Hepatocyte (in vitro differentiated cells): ENCODE results near the gene SEMA5A.

Experiments used
- EZH2 ChIP-seq: fragments of 200-600 bp; sonication (generic); IDR thresholded peaks from 2 replicates; pipeline ENCODE4 v1.6.1; 2016; ENCODE audit warnings: antibody characterized with exemption, mild to moderate bottlenecking, borderline replicate concordance
- TF ChIP-seq, protein P1 (sequence below): fragments of 200-600 bp; sonication (generic); IDR thresholded peaks from 2 replicates; pipeline ENCODE4 v1.5.1; 2016; ENCODE audit warnings: antibody characterized with exemption, mild to moderate bottlenecking; ENCODE audit not compliant: poor library complexity

DNA sequence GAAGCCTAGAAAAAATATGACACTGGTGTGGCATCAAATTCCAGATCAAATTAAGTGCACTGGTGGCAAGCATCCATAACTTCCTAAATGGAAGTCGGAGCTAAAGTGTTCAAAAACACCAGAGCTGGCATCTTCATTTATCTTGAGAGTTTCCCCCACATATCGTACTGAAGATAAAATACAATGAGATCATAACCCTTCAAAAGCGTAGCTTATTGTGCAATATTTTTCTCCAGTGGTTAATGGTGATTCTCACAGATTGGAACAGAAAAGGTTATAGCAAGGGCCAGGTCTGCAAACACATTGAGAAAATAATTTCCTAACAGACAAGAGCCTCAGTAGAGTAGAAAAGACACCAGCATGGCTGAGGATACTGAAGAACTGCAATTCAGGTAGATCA, 147.6 kb downstream of the SEMA5A start:
- TF ChIP-seq, protein P1, sequence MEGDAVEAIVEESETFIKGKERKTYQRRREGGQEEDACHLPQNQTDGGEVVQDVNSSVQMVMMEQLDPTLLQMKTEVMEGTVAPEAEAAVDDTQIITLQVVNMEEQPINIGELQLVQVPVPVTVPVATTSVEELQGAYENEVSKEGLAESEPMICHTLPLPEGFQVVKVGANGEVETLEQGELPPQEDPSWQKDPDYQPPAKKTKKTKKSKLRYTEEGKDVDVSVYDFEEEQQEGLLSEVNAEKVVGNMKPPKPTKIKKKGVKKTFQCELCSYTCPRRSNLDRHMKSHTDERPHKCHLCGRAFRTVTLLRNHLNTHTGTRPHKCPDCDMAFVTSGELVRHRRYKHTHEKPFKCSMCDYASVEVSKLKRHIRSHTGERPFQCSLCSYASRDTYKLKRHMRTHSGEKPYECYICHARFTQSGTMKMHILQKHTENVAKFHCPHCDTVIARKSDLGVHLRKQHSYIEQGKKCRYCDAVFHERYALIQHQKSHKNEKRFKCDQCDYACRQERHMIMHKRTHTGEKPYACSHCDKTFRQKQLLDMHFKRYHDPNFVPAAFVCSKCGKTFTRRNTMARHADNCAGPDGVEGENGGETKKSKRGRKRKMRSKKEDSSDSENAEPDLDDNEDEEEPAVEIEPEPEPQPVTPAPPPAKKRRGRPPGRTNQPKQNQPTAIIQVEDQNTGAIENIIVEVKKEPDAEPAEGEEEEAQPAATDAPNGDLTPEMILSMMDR = no peak
- TF ChIP-seq EZH2 = no peak
